ENCODE data around the gene LIMS1. TPM values are rescaled to one million over a fixed set of nuclear protein-coding genes. Genes with fewer than 3 reads are reported as not detected.

Gene LIMS1
- total RNA-seq, 1 donor from 2014 or later, result 39.8 TPM

- H3K9me3 ChIP-seq, result no peaks in the 10 kb centered on the region
- no peaks in the 10 kb centered on the region for H3K36me3 ChIP-seq
- TF ChIP-seq CTCF (IDR thresholded peaks at IDR 0.05), result no peak
- peaks cover 0 to 20% of the 10 kb centered on the region in 2 donors for H3K4me1 ChIP-seq
- no peaks in the 10 kb centered on the region for H3K27me3 ChIP-seq
- no peak for DNase-seq (ENCODE audit: low spot score in 2 of 2)
- intact Hi-C loops (cut with DNase I), result loop anchor here (5.0 kb wide), 1 partner anchor 38 kb away; the partner anchor contains the start of gene LIMS1
- H3K27ac ChIP-seq, result no peak overlapping the region
- no peak overlapping the region for H3K4me3 ChIP-seq
These were observed 36.1 kb downstream of the LIMS1 start for GRCh38 chr2:108570416-108570815.

GRCh38 chr2:108571286-108571685 lies 37.0 kb downstream of the LIMS1 start:
- H3K27me3 ChIP-seq, result no peaks in the 10 kb centered on the region
- H3K4me1 ChIP-seq, result peaks cover 0 to 20% of the 10 kb centered on the region in 2 donors

GRCh38 chr2:108573061-108573460 lies 38.8 kb downstream of the LIMS1 start:
- Histone ChIP-seq H3K27ac (no peak overlapping the region), H3K9me3 (no peaks in the 10 kb centered on the region), H3K4me1 (peaks cover 0 to 20% of the 10 kb centered on the region in 2 donors), H3K27me3 (no peaks in the 10 kb centered on the region), H3K4me3 (no peak overlapping the region), H3K36me3 (no peaks in the 10 kb centered on the region)
- intact Hi-C loops (cut with DNase I), result loop anchor here (5.0 kb wide), 1 partner anchor 41 kb away; the partner anchor contains the start of gene LIMS1
- TF ChIP-seq CTCF (IDR thresholded peaks at IDR 0.05), result no peak
- DNase-seq (ENCODE audit: low spot score in 2 of 2), result no peak

More at GRCh38 chr2:108571286-108571685, 37.0 kb downstream of the LIMS1 start:
- H3K9me3 ChIP-seq, result no peaks in the 10 kb centered on the region
- DNase-seq (ENCODE audit: low spot score in 2 of 2), result no peak
- TF ChIP-seq CTCF (IDR thresholded peaks at IDR 0.05), result no peak
- no peak overlapping the region for H3K4me3 ChIP-seq
- H3K36me3 ChIP-seq, result no peaks in the 10 kb centered on the region
- intact Hi-C loops (cut with DNase I), result loop anchor here (5.0 kb wide), 1 partner anchor 39 kb away; the partner anchor contains the start of gene LIMS1
- no peak overlapping the region for H3K27ac ChIP-seq

GRCh38 chr2:108574332-108574731 lies 40.1 kb downstream of the LIMS1 start:
- TF ChIP-seq CTCF (IDR thresholded peaks at IDR 0.05), result no peak
- Histone ChIP-seq H3K36me3 (no peaks in the 10 kb centered on the region), H3K27me3 (no peaks in the 10 kb centered on the region), H3K27ac (no peak overlapping the region), H3K4me3 (no peak overlapping the region), H3K9me3 (no peaks in the 10 kb centered on the region), H3K4me1 (peaks cover 0 to 20% of the 10 kb centered on the region in 2 donors)
- no peak for DNase-seq (ENCODE audit: low spot score in 2 of 2)
- intact Hi-C loops (cut with DNase I), result loop anchor here (5.0 kb wide), 1 partner anchor 42 kb away; the partner anchor contains the start of gene LIMS1

- peaks cover 0 to 25% of the 10 kb centered on the region in 2 donors for H3K4me1 ChIP-seq
- H3K36me3 ChIP-seq, result no peaks in the 10 kb centered on the region
- H3K4me3 ChIP-seq, result no peak overlapping the region
- intact Hi-C loops (cut with DNase I), result no loop called here
- no peaks in the 10 kb centered on the region for H3K27me3 ChIP-seq
- no peak for DNase-seq (ENCODE audit: low spot score in 2 of 2)
- no peak overlapping the region for H3K27ac ChIP-seq
- TF ChIP-seq CTCF (IDR thresholded peaks at IDR 0.05), result no peak
- H3K9me3 ChIP-seq, result no peaks in the 10 kb centered on the region
These were observed 41.1 kb downstream of the LIMS1 start for GRCh38 chr2:108575132-108575966.
